HFFc6 (cell line): ENCODE data around the gene NFAT5. TPM values are rescaled to one million over a fixed set of nuclear protein-coding genes. Genes with fewer than 3 reads are reported as not detected.

ENCODE experiments used
- DNase-seq: peaks from one replicate; pipeline ENCODE4 v3.0.0-alpha.2; 2018
- H3K27ac Mint-ChIP-seq: 2 replicates; pipeline ENCODE4 v1.8.0; 2020; ENCODE audit warnings: mild to moderate bottlenecking, mixed read lengths
- H3K27me3 Mint-ChIP-seq: 2 replicates; pipeline ENCODE4 v1.8.0; 2021; ENCODE audit warnings: mild to moderate bottlenecking, moderate library complexity, mixed read lengths; ENCODE audit not compliant: insufficient read depth
- H3K36me3 Mint-ChIP-seq: 2 replicates; pipeline ENCODE4 v1.8.0; 2021; ENCODE audit warnings: low read depth, mixed read lengths
- H3K4me1 Mint-ChIP-seq: 2 replicates; pipeline ENCODE4 v1.8.0; 2020; ENCODE audit warnings: low read depth, mixed read lengths
- H3K4me3 Mint-ChIP-seq: 2 replicates; pipeline ENCODE4 v1.8.0; 2020; ENCODE audit warnings: mild to moderate bottlenecking, moderate library complexity, mixed read lengths
- H3K9me3 Mint-ChIP-seq: 2 replicates; pipeline ENCODE4 v1.8.0; 2020; ENCODE audit warnings: mild to moderate bottlenecking, mixed read lengths
- total RNA-seq, 6 experiments: library from RNA; stranded (reverse); fragmentation: NEBNext Ultra II Directional; extraction: Animal tissue kit (Norgen Biotek cat#: 25700); gene quantifications; 2 replicates in 1 of 6; 3 replicates in 5 of 6; pipeline ENCODE4 v1.2.3, GENCODE V29; 2021
- TF ChIP-seq, protein P1 (sequence below): fragments of 200-600 bp; sonication (generic); IDR thresholded peaks from 2 replicates; pipeline ENCODE4 v1.5.0; 2021; ENCODE audit warnings: antibody characterized with exemption, mild to moderate bottlenecking

NFAT5 gene
- total RNA-seq, 6 experiments from 2014 or later: 52.0 to 114 (median 63.7) TPM

DNA sequence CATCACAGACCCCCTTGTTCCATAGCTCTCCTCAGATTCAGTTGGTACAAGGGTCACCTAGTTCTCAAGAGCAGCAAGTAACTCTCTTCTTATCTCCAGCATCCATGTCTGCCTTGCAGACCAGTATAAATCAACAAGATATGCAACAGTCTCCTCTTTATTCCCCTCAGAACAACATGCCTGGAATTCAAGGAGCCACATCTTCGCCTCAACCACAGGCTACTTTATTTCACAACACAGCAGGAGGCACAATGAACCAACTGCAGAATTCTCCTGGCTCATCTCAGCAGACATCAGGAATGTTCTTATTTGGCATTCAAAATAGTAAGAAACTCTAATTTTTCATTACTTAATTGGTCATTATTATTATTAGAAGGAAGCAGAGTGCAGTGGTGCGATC lies 128.2 kb downstream of the NFAT5 start:
- DNase-seq: no peak
- H3K9me3 Mint-ChIP-seq: no peaks in the 10 kb centered on the region
- peaks cover 42% of the 10 kb centered on the region for H3K4me1 Mint-ChIP-seq
- H3K36me3 Mint-ChIP-seq: peaks cover 60% of the 10 kb centered on the region
- peak overlapping the region; percentile 45; the same call in 1 of the 2 replicates for H3K27ac Mint-ChIP-seq
- peaks cover 27% of the 10 kb centered on the region for H3K27me3 Mint-ChIP-seq
- peak overlapping the region; percentile 35; the same call in 1 of the 2 replicates for H3K4me3 Mint-ChIP-seq
- TF ChIP-seq, protein P1, sequence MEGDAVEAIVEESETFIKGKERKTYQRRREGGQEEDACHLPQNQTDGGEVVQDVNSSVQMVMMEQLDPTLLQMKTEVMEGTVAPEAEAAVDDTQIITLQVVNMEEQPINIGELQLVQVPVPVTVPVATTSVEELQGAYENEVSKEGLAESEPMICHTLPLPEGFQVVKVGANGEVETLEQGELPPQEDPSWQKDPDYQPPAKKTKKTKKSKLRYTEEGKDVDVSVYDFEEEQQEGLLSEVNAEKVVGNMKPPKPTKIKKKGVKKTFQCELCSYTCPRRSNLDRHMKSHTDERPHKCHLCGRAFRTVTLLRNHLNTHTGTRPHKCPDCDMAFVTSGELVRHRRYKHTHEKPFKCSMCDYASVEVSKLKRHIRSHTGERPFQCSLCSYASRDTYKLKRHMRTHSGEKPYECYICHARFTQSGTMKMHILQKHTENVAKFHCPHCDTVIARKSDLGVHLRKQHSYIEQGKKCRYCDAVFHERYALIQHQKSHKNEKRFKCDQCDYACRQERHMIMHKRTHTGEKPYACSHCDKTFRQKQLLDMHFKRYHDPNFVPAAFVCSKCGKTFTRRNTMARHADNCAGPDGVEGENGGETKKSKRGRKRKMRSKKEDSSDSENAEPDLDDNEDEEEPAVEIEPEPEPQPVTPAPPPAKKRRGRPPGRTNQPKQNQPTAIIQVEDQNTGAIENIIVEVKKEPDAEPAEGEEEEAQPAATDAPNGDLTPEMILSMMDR: no peak

DNA sequence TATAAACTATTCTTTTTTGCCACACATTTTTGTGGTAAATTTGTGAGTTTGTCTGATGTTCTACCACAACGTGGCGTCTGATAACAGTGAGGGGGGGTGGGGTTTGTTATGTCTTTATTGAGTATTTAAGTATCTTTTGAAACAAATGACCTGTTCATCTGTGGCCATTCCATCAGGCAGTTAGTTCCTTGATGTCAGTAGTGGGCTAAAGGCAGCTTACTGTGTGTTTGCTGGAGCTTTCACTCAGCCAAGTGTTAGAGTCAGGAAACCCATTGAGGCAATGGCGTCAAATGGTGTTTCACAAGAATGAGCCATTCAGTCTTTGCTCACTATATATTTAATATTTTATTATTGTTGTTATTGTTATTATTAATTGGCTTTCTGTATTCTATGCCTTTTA lies 132.6 kb downstream of the NFAT5 start:
- H3K27me3 Mint-ChIP-seq: peaks cover 18% of the 10 kb centered on the region
- TF ChIP-seq, protein P1: no peak
- no peak for DNase-seq
- H3K36me3 Mint-ChIP-seq: peaks cover 42% of the 10 kb centered on the region
- no peak overlapping the region for H3K4me3 Mint-ChIP-seq
- H3K27ac Mint-ChIP-seq: no peak overlapping the region
- peaks cover 29% of the 10 kb centered on the region for H3K4me1 Mint-ChIP-seq
- no peaks in the 10 kb centered on the region for H3K9me3 Mint-ChIP-seq

DNA sequence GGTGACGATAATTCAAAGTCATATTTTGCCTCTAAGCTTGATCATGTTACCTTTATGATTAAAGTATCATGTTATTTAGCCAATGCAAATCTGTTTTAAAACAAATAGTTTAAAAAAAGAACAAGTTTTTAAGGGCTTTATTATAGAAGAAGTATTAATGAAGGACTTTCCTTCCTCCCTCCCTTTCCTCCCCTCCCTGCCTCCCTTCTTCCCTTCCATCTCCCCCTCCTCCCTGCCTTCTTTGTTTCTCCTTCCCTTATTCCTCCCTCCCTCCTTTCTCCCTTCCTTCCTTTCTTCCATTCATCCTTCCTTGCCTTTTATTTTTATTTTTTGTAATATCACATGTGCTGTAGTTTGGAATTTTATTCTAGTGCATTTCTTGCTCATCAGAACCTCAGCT lies 134.1 kb downstream of the NFAT5 start:
- TF ChIP-seq, protein P1: no peak
- DNase-seq: no peak
- Mint-ChIP-seq H3K36me3 (peaks cover 45% of the 10 kb centered on the region), H3K27me3 (peaks cover 14% of the 10 kb centered on the region), H3K4me1 (peaks cover 28% of the 10 kb centered on the region), H3K4me3 (no peak overlapping the region), H3K27ac (peak overlapping the region; percentile 45; the same call in 1 of the 2 replicates), H3K9me3 (no peaks in the 10 kb centered on the region)

DNA sequence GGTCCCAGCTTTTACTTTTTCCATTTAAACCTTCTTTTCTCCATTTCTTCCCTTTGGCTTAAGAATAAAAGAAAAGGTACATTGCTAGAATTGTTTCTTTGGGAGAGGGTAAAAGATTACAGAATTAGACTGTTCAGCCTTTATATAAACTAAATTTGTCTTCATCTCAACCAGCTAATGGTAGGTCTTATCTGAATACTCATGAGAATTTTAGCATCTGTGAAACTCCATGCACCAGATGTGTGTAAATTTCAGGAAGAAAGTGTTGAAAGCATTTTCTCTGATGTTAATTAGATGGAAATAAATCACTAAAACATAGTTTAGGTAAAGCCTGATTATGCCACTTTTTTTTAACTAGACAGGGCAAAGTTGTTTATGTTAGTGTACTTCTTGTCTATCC lies 135.7 kb downstream of the NFAT5 start:
- Mint-ChIP-seq H3K27me3 (peaks cover 10% of the 10 kb centered on the region), H3K36me3 (peaks cover 35% of the 10 kb centered on the region), H3K4me3 (no peak overlapping the region), H3K4me1 (peaks cover 19% of the 10 kb centered on the region), H3K9me3 (no peaks in the 10 kb centered on the region), H3K27ac (peak overlapping the region; percentile 48)
- DNase-seq: no peak
- TF ChIP-seq, protein P1: no peak

DNA sequence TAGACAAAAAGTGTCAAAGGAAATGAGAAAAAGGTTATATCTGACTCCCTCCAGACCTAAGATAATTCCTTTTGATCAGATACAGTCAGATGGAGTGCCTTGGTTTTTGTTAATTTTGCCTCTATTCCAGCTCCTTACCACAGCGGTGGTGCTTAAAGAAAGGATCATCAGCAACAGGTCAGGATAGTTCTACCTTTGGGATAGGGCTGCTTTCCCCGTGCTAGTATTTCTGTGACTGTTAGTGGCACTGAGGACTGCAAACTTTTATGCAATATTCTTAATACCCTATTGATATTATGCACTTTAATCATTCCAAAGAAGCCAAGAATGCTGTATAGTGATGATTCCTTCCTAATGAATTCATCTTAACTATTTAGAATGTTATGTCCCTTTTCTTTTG lies 136.1 kb downstream of the NFAT5 start:
- peak overlapping the region; percentile 48 for H3K27ac Mint-ChIP-seq
- H3K4me1 Mint-ChIP-seq: peaks cover 19% of the 10 kb centered on the region
- no peak overlapping the region for H3K4me3 Mint-ChIP-seq
- H3K9me3 Mint-ChIP-seq: no peaks in the 10 kb centered on the region
- peaks cover 39% of the 10 kb centered on the region for H3K36me3 Mint-ChIP-seq
- no peak for DNase-seq
- peaks cover 12% of the 10 kb centered on the region for H3K27me3 Mint-ChIP-seq
- TF ChIP-seq, protein P1: no peak

DNA sequence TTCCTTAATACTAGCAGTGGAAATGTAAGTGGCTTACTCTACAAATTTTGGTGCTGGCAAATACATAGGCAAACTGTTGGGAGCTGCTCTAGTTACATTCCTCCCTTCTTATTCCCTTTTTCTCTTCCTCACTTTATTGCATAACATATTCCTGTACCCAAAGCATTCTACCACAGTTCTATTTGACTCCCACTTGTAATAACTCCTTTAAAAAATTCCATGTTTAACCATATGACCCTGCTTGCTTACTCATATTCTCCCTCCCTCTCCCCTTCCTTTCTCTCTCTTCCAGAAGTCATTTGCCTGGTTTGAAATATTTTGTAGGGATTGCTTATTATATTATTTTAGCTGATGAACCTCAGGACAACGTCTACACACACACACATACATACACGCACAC lies 137.9 kb downstream of the NFAT5 start:
- H3K27me3 Mint-ChIP-seq: peaks cover 20% of the 10 kb centered on the region
- no peak for DNase-seq
- no peaks in the 10 kb centered on the region for H3K9me3 Mint-ChIP-seq
- H3K4me1 Mint-ChIP-seq: peaks cover 22% of the 10 kb centered on the region
- H3K4me3 Mint-ChIP-seq: peak overlapping the region; percentile 0; the same call in 1 of the 2 replicates
- peak overlapping the region; percentile 55 for H3K27ac Mint-ChIP-seq
- TF ChIP-seq, protein P1: no peak
- peaks cover 45% of the 10 kb centered on the region for H3K36me3 Mint-ChIP-seq
